SK-N-SH (cell line): ENCODE results near the gene ZNF599. TPM values are rescaled to one million over a fixed set of nuclear protein-coding genes. Genes with fewer than 3 reads are reported as not detected.

Experiments
- CTCF ChIA-PET: fragments of 300-600, 350-600 bp; formaldehyde crosslinking; extraction: SDS; loops from one replicate; lab custom pipeline; 2021; lab: Yijun Ruan, JAX
- POLR2A ChIA-PET: fragments of 350-600 bp; sonication (Branson Sonifier 250); formaldehyde crosslinking; extraction: SDS; loops from one replicate; lab custom pipeline; 2020; ENCODE audit warnings: antibody characterized with exemption, inconsistent platforms; lab: Yijun Ruan, JAX
- DNase-seq: peaks from one replicate; pipeline ENCODE4 v3.0.0; 2012
- H2AFZ ChIP-seq: fragments of 200-600 bp; sonication (generic); 2 replicates; pipeline ENCODE4 v1.8.1; 2016; ENCODE audit warnings: antibody characterized with exemption, mild to moderate bottlenecking, low read depth
- H3F3A ChIP-seq: fragments of 200-600 bp; sonication (generic); replicated peaks from 2 replicates; pipeline ENCODE3; 2016; ENCODE audit warnings: antibody characterized with exemption, mild to moderate bottlenecking; ENCODE audit not compliant: insufficient read depth
- H3K27ac ChIP-seq, 2 experiments: fragments of 200-500 bp in 1 of 2; fragments of 200-600 bp in 1 of 2; sonication (Bioruptor generic) in 1 of 2; sonication (generic), shearing (Covaris generic) in 1 of 2; 2 replicates each; pipeline versions ENCODE4 v1.5.1 to v1.6.1; 2014 to 2016; ENCODE audit warnings: low read depth in 2 of 2, inconsistent platforms in 1 of 2, low read length in 1 of 2, mild to moderate bottlenecking in 1 of 2, mixed read lengths in 1 of 2
- H3K27me3 ChIP-seq: fragments of 200-600 bp; sonication (generic), shearing (Covaris generic); 2 replicates; pipeline ENCODE4 v1.6.1; 2016; ENCODE audit warnings: mixed run types; ENCODE audit not compliant: insufficient read depth
- H3K36me3 ChIP-seq, 2 experiments: fragments of 200-500 bp in 1 of 2; fragments of 200-600 bp in 1 of 2; sonication (Bioruptor generic) in 1 of 2; sonication (generic) in 1 of 2; replicated peaks in 1 of 2; 2 replicates each; pipeline versions ENCODE3 to v1.5.1; 2014 to 2016; ENCODE audit warnings: low read length in 1 of 2, mild to moderate bottlenecking in 1 of 2; ENCODE audit not compliant: insufficient read depth in 2 of 2, control insufficient read depth in 1 of 2
- H3K4me1 ChIP-seq, 2 experiments: fragments of 200-500 bp in 1 of 2; fragments of 200-600 bp in 1 of 2; sonication (Bioruptor generic) in 1 of 2; sonication (generic), shearing (Covaris generic) in 1 of 2; 2 replicates each; pipeline versions ENCODE4 v1.5.1 to v1.6.1; 2014 to 2016; ENCODE audit warnings: low read depth in 1 of 2, low read length in 1 of 2, mixed run types in 1 of 2; ENCODE audit not compliant: insufficient read depth in 2 of 2, control insufficient read depth in 1 of 2
- H3K4me2 ChIP-seq: fragments of 200-600 bp; sonication (generic), shearing (Covaris generic); 2 replicates; pipeline ENCODE4 v1.6.1; 2017; ENCODE audit warnings: mixed run types
- H3K4me3 ChIP-seq, 2 experiments: fragments of 200-500 bp in 1 of 2; fragments of 200-600 bp in 1 of 2; sonication (Bioruptor generic) in 1 of 2; sonication (generic), shearing (Covaris generic) in 1 of 2; 2 replicates each; pipeline versions ENCODE4 v1.5.1 to v1.8.1; 2014 to 2016; ENCODE audit warnings: low read depth in 2 of 2, inconsistent platforms in 1 of 2, low read length in 1 of 2, mild to moderate bottlenecking in 1 of 2, mixed read lengths in 1 of 2, moderate library complexity in 1 of 2
- H3K79me2 ChIP-seq: fragments of 200-600 bp; sonication (generic); 2 replicates; pipeline ENCODE4 v1.8.1; 2017; ENCODE audit warnings: mild to moderate bottlenecking; ENCODE audit not compliant: insufficient read depth
- H3K9ac ChIP-seq: fragments of 200-600 bp; sonication (generic); 2 replicates; pipeline ENCODE4 v1.6.1; 2017; ENCODE audit warnings: mixed run types
- H3K9me2 ChIP-seq: fragments of 200-600 bp; sonication (generic); 2 replicates; pipeline ENCODE4 v1.6.1; 2017; ENCODE audit warnings: mixed run types
- H3K9me3 ChIP-seq: fragments of 200-600 bp; sonication (generic); 2 replicates; pipeline ENCODE4 v1.6.1; 2017; ENCODE audit warnings: mixed run types, mild to moderate bottlenecking, moderate library complexity
- H4K20me1 ChIP-seq: fragments of 200-600 bp; sonication (generic); 2 replicates; pipeline ENCODE4 v1.6.1; 2017; ENCODE audit warnings: mild to moderate bottlenecking, mixed run types; ENCODE audit not compliant: insufficient read depth
- CHD2 ChIP-seq: fragments of 150-350 bp; IDR thresholded peaks from 2 replicates; pipeline ENCODE4 v1.6.1; 2018; ENCODE audit warnings: low read length; ENCODE audit not compliant: partially characterized antibody
- ELF1 ChIP-seq: IDR thresholded peaks from 2 replicates; pipeline ENCODE4 v1.4.0; 2012
- EP300 ChIP-seq, 2 experiments: IDR thresholded peaks; 2 replicates each; pipeline versions ENCODE4 v1.4.0 to v1.6.1; 2012; ENCODE audit warnings: borderline replicate concordance in 1 of 2, low read depth in 1 of 2, low read length in 1 of 2
- EZH2phosphoT487 ChIP-seq: fragments of 200-600 bp; sonication (generic); IDR thresholded peaks from 2 replicates; pipeline ENCODE4 v1.6.1; 2017; ENCODE audit warnings: low read depth, mixed run types, mild to moderate bottlenecking, antibody characterized with exemption, moderate library complexity, borderline replicate concordance
- FOXJ3 ChIP-seq: sonication (generic); formaldehyde crosslinking; IDR thresholded peaks from 2 replicates; pipeline ENCODE4 v1.5.1; 2020; ENCODE audit warnings: mild to moderate bottlenecking, missing genetic modification reagents
- GATA2 ChIP-seq: sonication (generic); formaldehyde crosslinking; IDR thresholded peaks from 2 replicates; pipeline ENCODE4 v1.5.0; 2020; ENCODE audit warnings: mild to moderate bottlenecking, missing genetic modification reagents
- NFIC ChIP-seq: IDR thresholded peaks from 2 replicates; pipeline ENCODE4 v1.4.0; 2012; ENCODE audit warnings: borderline replicate concordance
- NRF1 ChIP-seq: IDR thresholded peaks from 2 replicates; pipeline ENCODE4 v1.6.1; 2012; ENCODE audit warnings: low read depth, mild to moderate bottlenecking, low read length
- POLR2AphosphoS5 ChIP-seq: IDR thresholded peaks from 2 replicates; pipeline ENCODE4 v1.6.1; 2012; ENCODE audit warnings: low read depth, low read length
- RAD21 ChIP-seq: IDR thresholded peaks from 2 replicates; pipeline ENCODE4 v1.6.1; 2012; ENCODE audit warnings: mild to moderate bottlenecking, low read length
- RFX5 ChIP-seq: IDR thresholded peaks from 2 replicates; pipeline ENCODE4 v1.6.1; 2012; ENCODE audit warnings: mild to moderate bottlenecking, improper control_type of control experiment, low read length
- SIN3A ChIP-seq: IDR thresholded peaks from 2 replicates; pipeline ENCODE4 v1.6.1; 2012; ENCODE audit warnings: low read depth, mild to moderate bottlenecking, low read length, moderate library complexity, borderline replicate concordance
- TAF1 ChIP-seq: IDR thresholded peaks from 2 replicates; pipeline ENCODE4 v1.6.1; 2012; ENCODE audit warnings: low read depth, mild to moderate bottlenecking, low read length, moderate library complexity, borderline replicate concordance
- TCF12 ChIP-seq: IDR thresholded peaks from 2 replicates; pipeline ENCODE4 v1.4.0; 2012
- YY1 ChIP-seq: IDR thresholded peaks from 2 replicates; pipeline ENCODE4 v1.4.0; 2012; ENCODE audit warnings: low read depth, mild to moderate bottlenecking
- WGBS: methylation state at CpG from one replicate; pipeline ENCODE4 v1.1.6; 2017; ENCODE audit warnings: low lambda C conversion rate; 5-methylcytosine and 5-hydroxymethylcytosine counted together
- polyA plus RNA-seq, 3 experiments: library from polyadenylated mRNA; depleted of rRNA; stranded (reverse); fragments of >200 nt; gene quantifications; 2 replicates each; pipeline ENCODE4 v1.2.3, GENCODE V29; 2012
- TF ChIP-seq, protein P1 (sequence below): fragments of 150-350 bp; IDR thresholded peaks from 2 replicates; pipeline ENCODE4 v1.6.1; 2017; ENCODE audit warnings: antibody characterized with exemption, low read length, low read depth, borderline replicate concordance
- TF ChIP-seq, protein P2 (sequence below): IDR thresholded peaks from 2 replicates; pipeline ENCODE4; 2012
- TF ChIP-seq, protein P3 (sequence below): IDR thresholded peaks from 2 replicates; pipeline ENCODE4 v1.6.1; 2012; ENCODE audit warnings: mild to moderate bottlenecking, low read depth, low read length, moderate library complexity
- TF ChIP-seq, protein P4 (sequence below): IDR thresholded peaks from 2 replicates; pipeline ENCODE4 v1.4.0; 2012; ENCODE audit warnings: low read depth, borderline replicate concordance
- TF ChIP-seq, protein P5 (sequence below): fragments of 200-600 bp; sonication (generic); IDR thresholded peaks from 2 replicates; pipeline ENCODE4 v1.6.1; 2017; ENCODE audit warnings: antibody characterized with exemption, mild to moderate bottlenecking, moderate library complexity

Gene ZNF599
- polyA plus RNA-seq, 1 of the 3 experiments (the other 2 are of a cell fraction): 17.9 TPM

DNA sequence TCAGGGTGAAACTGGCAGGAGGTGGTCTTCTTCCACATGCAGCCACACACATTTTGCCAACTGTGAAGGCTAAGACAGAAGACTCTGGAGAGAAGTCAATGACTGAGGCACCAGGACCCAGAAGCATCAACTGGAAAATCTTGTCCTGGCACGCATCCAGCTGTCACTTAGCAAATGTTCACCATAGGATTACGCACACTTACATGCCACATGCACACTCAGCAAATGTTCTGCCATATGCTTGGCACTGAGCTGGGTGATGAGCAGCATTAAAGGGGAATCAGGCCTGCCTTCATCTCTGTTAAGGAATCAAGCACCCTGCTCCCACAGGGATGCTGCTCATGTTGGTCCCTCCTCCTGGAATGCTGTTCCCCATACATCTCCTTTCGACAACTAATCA, 5.1 kb downstream of the ZNF599 start:
- peaks cover 21% of the 10 kb centered on the region; the same call in 1 of the 2 replicates for H3K79me2 ChIP-seq
- no peak for TF ChIP-seq EP300 (IDR thresholded peaks at IDR 0.05; ENCODE audit: borderline replicate concordance in 1 of 2, low read depth in 1 of 2, low read length in 1 of 2)
- no peak for TF ChIP-seq SIN3A
- no peak for TF ChIP-seq TAF1
- TF ChIP-seq, protein P1, sequence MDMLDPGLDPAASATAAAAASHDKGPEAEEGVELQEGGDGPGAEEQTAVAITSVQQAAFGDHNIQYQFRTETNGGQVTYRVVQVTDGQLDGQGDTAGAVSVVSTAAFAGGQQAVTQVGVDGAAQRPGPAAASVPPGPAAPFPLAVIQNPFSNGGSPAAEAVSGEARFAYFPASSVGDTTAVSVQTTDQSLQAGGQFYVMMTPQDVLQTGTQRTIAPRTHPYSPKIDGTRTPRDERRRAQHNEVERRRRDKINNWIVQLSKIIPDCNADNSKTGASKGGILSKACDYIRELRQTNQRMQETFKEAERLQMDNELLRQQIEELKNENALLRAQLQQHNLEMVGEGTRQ: no peak
- TF ChIP-seq FOXJ3 (CRISPR knock-in tag): no peak
- no peak for TF ChIP-seq CHD2
- no peak for TF ChIP-seq GATA2 (CRISPR knock-in tag)
- TF ChIP-seq, protein P2, sequence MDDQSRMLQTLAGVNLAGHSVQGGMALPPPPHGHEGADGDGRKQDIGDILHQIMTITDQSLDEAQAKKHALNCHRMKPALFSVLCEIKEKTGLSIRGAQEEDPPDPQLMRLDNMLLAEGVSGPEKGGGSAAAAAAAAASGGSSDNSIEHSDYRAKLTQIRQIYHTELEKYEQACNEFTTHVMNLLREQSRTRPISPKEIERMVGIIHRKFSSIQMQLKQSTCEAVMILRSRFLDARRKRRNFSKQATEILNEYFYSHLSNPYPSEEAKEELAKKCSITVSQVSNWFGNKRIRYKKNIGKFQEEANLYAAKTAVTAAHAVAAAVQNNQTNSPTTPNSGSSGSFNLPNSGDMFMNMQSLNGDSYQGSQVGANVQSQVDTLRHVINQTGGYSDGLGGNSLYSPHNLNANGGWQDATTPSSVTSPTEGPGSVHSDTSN: no peak
- TF ChIP-seq, protein P3, sequence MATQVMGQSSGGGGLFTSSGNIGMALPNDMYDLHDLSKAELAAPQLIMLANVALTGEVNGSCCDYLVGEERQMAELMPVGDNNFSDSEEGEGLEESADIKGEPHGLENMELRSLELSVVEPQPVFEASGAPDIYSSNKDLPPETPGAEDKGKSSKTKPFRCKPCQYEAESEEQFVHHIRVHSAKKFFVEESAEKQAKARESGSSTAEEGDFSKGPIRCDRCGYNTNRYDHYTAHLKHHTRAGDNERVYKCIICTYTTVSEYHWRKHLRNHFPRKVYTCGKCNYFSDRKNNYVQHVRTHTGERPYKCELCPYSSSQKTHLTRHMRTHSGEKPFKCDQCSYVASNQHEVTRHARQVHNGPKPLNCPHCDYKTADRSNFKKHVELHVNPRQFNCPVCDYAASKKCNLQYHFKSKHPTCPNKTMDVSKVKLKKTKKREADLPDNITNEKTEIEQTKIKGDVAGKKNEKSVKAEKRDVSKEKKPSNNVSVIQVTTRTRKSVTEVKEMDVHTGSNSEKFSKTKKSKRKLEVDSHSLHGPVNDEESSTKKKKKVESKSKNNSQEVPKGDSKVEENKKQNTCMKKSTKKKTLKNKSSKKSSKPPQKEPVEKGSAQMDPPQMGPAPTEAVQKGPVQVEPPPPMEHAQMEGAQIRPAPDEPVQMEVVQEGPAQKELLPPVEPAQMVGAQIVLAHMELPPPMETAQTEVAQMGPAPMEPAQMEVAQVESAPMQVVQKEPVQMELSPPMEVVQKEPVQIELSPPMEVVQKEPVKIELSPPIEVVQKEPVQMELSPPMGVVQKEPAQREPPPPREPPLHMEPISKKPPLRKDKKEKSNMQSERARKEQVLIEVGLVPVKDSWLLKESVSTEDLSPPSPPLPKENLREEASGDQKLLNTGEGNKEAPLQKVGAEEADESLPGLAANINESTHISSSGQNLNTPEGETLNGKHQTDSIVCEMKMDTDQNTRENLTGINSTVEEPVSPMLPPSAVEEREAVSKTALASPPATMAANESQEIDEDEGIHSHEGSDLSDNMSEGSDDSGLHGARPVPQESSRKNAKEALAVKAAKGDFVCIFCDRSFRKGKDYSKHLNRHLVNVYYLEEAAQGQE: no peak
- no peak for TF ChIP-seq RAD21
- no peak for TF ChIP-seq YY1
- TF ChIP-seq POLR2AphosphoS5: no peak
- no peak for TF ChIP-seq TCF12
- TF ChIP-seq NFIC: no peak
- TF ChIP-seq RFX5: no peak
- TF ChIP-seq EZH2phosphoT487: no peak
- TF ChIP-seq, protein P4, sequence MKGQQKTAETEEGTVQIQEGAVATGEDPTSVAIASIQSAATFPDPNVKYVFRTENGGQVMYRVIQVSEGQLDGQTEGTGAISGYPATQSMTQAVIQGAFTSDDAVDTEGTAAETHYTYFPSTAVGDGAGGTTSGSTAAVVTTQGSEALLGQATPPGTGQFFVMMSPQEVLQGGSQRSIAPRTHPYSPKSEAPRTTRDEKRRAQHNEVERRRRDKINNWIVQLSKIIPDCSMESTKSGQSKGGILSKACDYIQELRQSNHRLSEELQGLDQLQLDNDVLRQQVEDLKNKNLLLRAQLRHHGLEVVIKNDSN: no peak
- TF ChIP-seq, protein P5, sequence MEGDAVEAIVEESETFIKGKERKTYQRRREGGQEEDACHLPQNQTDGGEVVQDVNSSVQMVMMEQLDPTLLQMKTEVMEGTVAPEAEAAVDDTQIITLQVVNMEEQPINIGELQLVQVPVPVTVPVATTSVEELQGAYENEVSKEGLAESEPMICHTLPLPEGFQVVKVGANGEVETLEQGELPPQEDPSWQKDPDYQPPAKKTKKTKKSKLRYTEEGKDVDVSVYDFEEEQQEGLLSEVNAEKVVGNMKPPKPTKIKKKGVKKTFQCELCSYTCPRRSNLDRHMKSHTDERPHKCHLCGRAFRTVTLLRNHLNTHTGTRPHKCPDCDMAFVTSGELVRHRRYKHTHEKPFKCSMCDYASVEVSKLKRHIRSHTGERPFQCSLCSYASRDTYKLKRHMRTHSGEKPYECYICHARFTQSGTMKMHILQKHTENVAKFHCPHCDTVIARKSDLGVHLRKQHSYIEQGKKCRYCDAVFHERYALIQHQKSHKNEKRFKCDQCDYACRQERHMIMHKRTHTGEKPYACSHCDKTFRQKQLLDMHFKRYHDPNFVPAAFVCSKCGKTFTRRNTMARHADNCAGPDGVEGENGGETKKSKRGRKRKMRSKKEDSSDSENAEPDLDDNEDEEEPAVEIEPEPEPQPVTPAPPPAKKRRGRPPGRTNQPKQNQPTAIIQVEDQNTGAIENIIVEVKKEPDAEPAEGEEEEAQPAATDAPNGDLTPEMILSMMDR: no peak
- no peak for TF ChIP-seq ELF1
- TF ChIP-seq NRF1: no peak
- H3K9me2 ChIP-seq: no peaks in the 10 kb centered on the region
- CTCF ChIA-PET: interaction anchor here (0.9 kb wide), 1 partner anchor 120 kb away, joined by 3 read pairs; no protein-coding TSS in a partner anchor
- no peak overlapping the region for H3K4me3 ChIP-seq
- no peaks in the 10 kb centered on the region for H3K27me3 ChIP-seq
- H3K4me2 ChIP-seq: no peak overlapping the region
- DNase-seq: no peak
- H3K9ac ChIP-seq: no peak overlapping the region
- H3K27ac ChIP-seq: no peak overlapping the region
- POLR2A ChIA-PET: no interaction called here
- 62% methylated on average over 3 of the region's 3 CpGs for WGBS
- peaks cover 66 to 77% of the 10 kb centered on the region in 2 experiments for H3K36me3 ChIP-seq
- peaks cover 0 to 6% of the 10 kb centered on the region in 2 experiments; a peak in 2 of 4 replicates for H3K4me1 ChIP-seq
- no peaks in the 10 kb centered on the region for H4K20me1 ChIP-seq
- H3F3A ChIP-seq: no peaks in the 10 kb centered on the region
- no peaks in the 10 kb centered on the region for H3K9me3 ChIP-seq
- no peak overlapping the region for H2AFZ ChIP-seq
